Measurements from ENCODE around the gene PLXDC2. TPM values are rescaled to one million over a fixed set of nuclear protein-coding genes. Genes with fewer than 3 reads are reported as not detected.

The PLXDC2 gene
- polyA plus RNA-seq = 98.7 and 105 TPM in 2 replicates

GRCh38 chr10:19816411-19817230 is at the start of gene PLXDC2:
TSS of gene PLXDC2 (plus strand) at chr10:19816432.

Data from Purkinje cell (primary cell).